GM23338 (cell line): ENCODE measurements around the gene EGFL6. TPM values are rescaled to one million over a fixed set of nuclear protein-coding genes. Genes with fewer than 3 reads are reported as not detected.
"Not testable (repeated sequence)": the region's sequence is repeated elsewhere in the genome, so short reads cannot be mapped to it uniquely, and the experiment has no call there.

Source experiments
- ATAC-seq: fragments of 200-7000 bp; cut with Tn5 transposase; 3 replicates; pipeline ENCODE4 v1.9.1; 2020
- DNase-seq: peaks from one replicate; pipeline ENCODE4 v3.0.0-alpha.2; 2015; ENCODE audit warnings: low spot score
- H2AFZ ChIP-seq: fragments of 200-600 bp; sonication (generic); 2 replicates; pipeline ENCODE4 v1.8.0; 2016; ENCODE audit warnings: antibody characterized with exemption, mild to moderate bottlenecking, moderate library complexity
- H3F3A ChIP-seq: fragments of 200-600 bp; sonication (generic); replicated peaks from 2 replicates; pipeline ENCODE4 v1.8.0; 2017; ENCODE audit warnings: antibody characterized with exemption, mixed run types, low read depth
- H3K27ac ChIP-seq: fragments of 200-600 bp; sonication (generic); 2 replicates; pipeline ENCODE4 v1.6.1; 2016; ENCODE audit warnings: low read depth
- H3K27me3 ChIP-seq: fragments of 200-600 bp; sonication (generic); 2 replicates; pipeline ENCODE4 v1.8.0; 2016; ENCODE audit warnings: mild to moderate bottlenecking, mixed run types, moderate library complexity; ENCODE audit not compliant: insufficient read depth
- H3K36me3 ChIP-seq: fragments of 200-600 bp; sonication (generic); 2 replicates; pipeline ENCODE4 v1.8.0; 2016; ENCODE audit warnings: mild to moderate bottlenecking; ENCODE audit not compliant: insufficient read depth
- H3K4me1 ChIP-seq: fragments of 200-600 bp; sonication (generic); 2 replicates; pipeline ENCODE4 v1.8.0; 2016; ENCODE audit warnings: mild to moderate bottlenecking, moderate library complexity; ENCODE audit not compliant: insufficient read depth
- H3K4me2 ChIP-seq: fragments of 200-600 bp; sonication (generic); 2 replicates; pipeline ENCODE4 v1.7.1; 2017; ENCODE audit warnings: mixed run types
- H3K4me3 ChIP-seq: fragments of 200-600 bp; sonication (generic); 2 replicates; pipeline ENCODE4 v1.6.1; 2016; ENCODE audit warnings: mixed run types
- H3K79me2 ChIP-seq: fragments of 200-600 bp; sonication (generic); replicated peaks from 2 replicates; pipeline ENCODE4 v1.8.0; 2017; ENCODE audit warnings: mild to moderate bottlenecking; ENCODE audit not compliant: insufficient read depth
- H3K9me2 ChIP-seq: fragments of 200-600 bp; sonication (generic); 2 replicates; pipeline ENCODE4 v1.8.0; 2017; ENCODE audit not compliant: insufficient read depth
- H4K20me1 ChIP-seq: fragments of 200-600 bp; sonication (generic); replicated peaks from 2 replicates; pipeline ENCODE4 v1.8.0; 2017; ENCODE audit warnings: mild to moderate bottlenecking; ENCODE audit not compliant: insufficient read depth
- H3K27ac Mint-ChIP-seq: 2 replicates; pipeline ENCODE4 v1.8.0; 2020; ENCODE audit warnings: inconsistent platforms, mild to moderate bottlenecking, moderate library complexity, mixed read lengths
- H3K27me3 Mint-ChIP-seq: 3 replicates; pipeline ENCODE4 v1.8.0; 2022; ENCODE audit warnings: low read depth, mild to moderate bottlenecking, moderate library complexity, mixed read lengths, inconsistent platforms; ENCODE audit not compliant: insufficient read depth, poor library complexity
- H3K36me3 Mint-ChIP-seq: 3 replicates; pipeline ENCODE4 v1.8.0; 2021; ENCODE audit warnings: low read depth, mild to moderate bottlenecking, inconsistent platforms, moderate library complexity, mixed read lengths
- H3K4me1 Mint-ChIP-seq: 3 replicates; pipeline ENCODE4 v1.8.0; 2020; ENCODE audit warnings: mild to moderate bottlenecking, inconsistent platforms, mixed read lengths
- H3K4me3 Mint-ChIP-seq: 3 replicates; pipeline ENCODE4 v1.8.0; 2021; ENCODE audit warnings: moderate library complexity, mild to moderate bottlenecking, inconsistent platforms, mixed read lengths
- H3K9me3 Mint-ChIP-seq: 3 replicates; pipeline ENCODE4 v1.8.0; 2020; ENCODE audit warnings: moderate library complexity, mild to moderate bottlenecking, inconsistent platforms, mixed read lengths
- CREB1 ChIP-seq: fragments of 250-450 bp; sonication (Bioruptor Pico); IDR thresholded peaks from 2 replicates; pipeline ENCODE4 v1.5.0; 2020; ENCODE audit warnings: low read depth, mild to moderate bottlenecking, moderate library complexity
- EZH2 ChIP-seq: fragments of 200-600 bp; sonication (generic); IDR thresholded peaks from one replicate; pipeline ENCODE4 v1.8.0; 2017; ENCODE audit warnings: antibody characterized with exemption, mild to moderate bottlenecking, low read depth; ENCODE audit not compliant: unreplicated experiment
- EZH2phosphoT487 ChIP-seq: fragments of 200-600 bp; sonication (generic); IDR thresholded peaks from one replicate; pipeline ENCODE4 v1.8.1; 2018; ENCODE audit warnings: antibody characterized with exemption; ENCODE audit not compliant: unreplicated experiment
- JUNB ChIP-seq: IDR thresholded peaks from one replicate; pipeline ENCODE4 v1.6.1; 2016; ENCODE audit warnings: antibody characterized with exemption; ENCODE audit not compliant: unreplicated experiment
- NANOG ChIP-seq: IDR thresholded peaks from 2 replicates; pipeline ENCODE4 v1.6.1; 2016; ENCODE audit warnings: antibody characterized with exemption, borderline replicate concordance
- POLR2AphosphoS5 ChIP-seq: IDR thresholded peaks from 2 replicates; pipeline ENCODE4 v1.6.1; 2016; ENCODE audit warnings: antibody characterized with exemption, low read depth
- ZNF114 ChIP-seq: fragments of 250-450 bp; sonication (Bioruptor Pico); IDR thresholded peaks from 2 replicates; pipeline ENCODE4 v1.5.0; 2020; ENCODE audit warnings: mild to moderate bottlenecking, moderate library complexity
- ZNF331 ChIP-seq: fragments of 250-450 bp; sonication (Bioruptor Pico); IDR thresholded peaks from 2 replicates; pipeline ENCODE4 v1.5.0; 2020; ENCODE audit warnings: low read depth, mild to moderate bottlenecking, moderate library complexity
- polyA plus RNA-seq: library from polyadenylated mRNA; unstranded; fragments of >200 nt; fragmentation: Nextera tagmentation; extraction: Ambion mirVana; gene quantifications from 2 replicates; pipeline ENCODE4 v1.2.1, GENCODE V29; 2016
- total RNA-seq: library from RNA; depleted of rRNA; stranded (reverse); fragments of >200 nt; shearing (Covaris generic); gene quantifications from 2 replicates; pipeline ENCODE4 v1.2.3, GENCODE V29; 2014
- TF ChIP-seq, protein P1 (sequence below): IDR thresholded peaks from 2 replicates; pipeline ENCODE4 v1.6.1; 2016; ENCODE audit warnings: antibody characterized with exemption
- TF ChIP-seq, protein P2 (sequence below): IDR thresholded peaks from one replicate; pipeline ENCODE4 v1.6.1; 2018; ENCODE audit warnings: antibody characterized with exemption; ENCODE audit not compliant: unreplicated experiment

Gene EGFL6
- total and polyA plus RNA-seq, 2 experiments from 2014 or later, result 1.2 to 2.6 TPM

DNA sequence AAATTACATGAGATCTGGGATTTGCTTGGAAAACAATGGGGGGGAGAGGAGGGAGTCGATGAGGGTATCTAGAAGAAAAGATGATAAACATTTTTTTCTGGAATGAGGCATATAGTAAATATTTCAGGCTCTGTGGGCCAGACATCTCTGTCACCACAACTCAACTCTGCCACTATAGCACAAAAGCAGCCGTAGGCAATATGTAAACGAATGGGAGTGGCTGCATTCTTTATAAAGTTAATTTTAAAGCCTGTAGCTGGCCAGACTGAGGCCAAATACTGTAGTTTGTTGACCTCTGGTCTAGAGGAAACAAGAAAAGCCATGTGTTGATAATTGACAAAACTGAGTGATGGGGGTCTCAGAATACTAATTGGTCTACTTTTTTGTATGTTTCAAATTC, 69.4 kb downstream of the EGFL6 start:
- Histone ChIP-seq H3K27ac (no peak overlapping the region), H3K4me2 (no peak overlapping the region), H3K4me1 (no peaks in the 10 kb centered on the region), H3K4me3 (no peak overlapping the region), H3K27me3 (no peaks in the 10 kb centered on the region), H2AFZ (no peak overlapping the region), H3K36me3 (no peaks in the 10 kb centered on the region), H3K79me2 (no peaks in the 10 kb centered on the region), H3F3A (no peaks in the 10 kb centered on the region), H3K9me2 (no peaks in the 10 kb centered on the region), H4K20me1 (no peaks in the 10 kb centered on the region)
- no peak overlapping the region for H3K4me3 Mint-ChIP-seq
- DNase-seq, result no peak
- peaks cover 23% of the 10 kb centered on the region for H3K9me3 Mint-ChIP-seq
- no peak for ATAC-seq
- H3K36me3 Mint-ChIP-seq, result peaks cover 11% of the 10 kb centered on the region; the same call in 2 of the 3 replicates
- H3K4me1 Mint-ChIP-seq, result no peaks in the 10 kb centered on the region
- peaks cover 1% of the 10 kb centered on the region for H3K27me3 Mint-ChIP-seq
- TF ChIP-seq ZNF114 (CRISPR knock-in tag) (no peak), NANOG (no peak), CREB1 (no peak), EZH2phosphoT487 (no peak), POLR2AphosphoS5 (no peak), ZNF331 (CRISPR knock-in tag) (no peak), EZH2 (no peak)
- no peak overlapping the region for H3K27ac Mint-ChIP-seq

DNA sequence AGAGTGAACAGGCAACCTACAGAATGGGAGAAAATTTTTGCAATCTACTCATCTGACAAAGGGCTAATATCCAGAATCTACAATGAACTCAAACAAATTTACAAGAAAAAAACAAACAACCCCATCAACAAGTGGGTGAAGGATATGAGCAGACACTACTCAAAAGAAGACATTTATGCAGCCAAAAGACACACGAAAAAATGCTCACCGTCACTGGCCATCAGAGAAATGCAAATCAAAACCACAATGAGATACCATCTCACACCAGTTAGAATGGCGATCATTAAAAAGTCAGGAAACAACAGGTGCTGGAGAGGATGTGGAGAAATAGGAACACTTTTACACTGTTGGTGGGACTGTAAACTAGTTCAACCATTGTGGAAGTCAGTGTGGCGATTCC, 72.3 kb downstream of the EGFL6 start:
- not testable (repeated sequence) for H3K4me1 ChIP-seq, H3K27ac Mint-ChIP-seq

DNA sequence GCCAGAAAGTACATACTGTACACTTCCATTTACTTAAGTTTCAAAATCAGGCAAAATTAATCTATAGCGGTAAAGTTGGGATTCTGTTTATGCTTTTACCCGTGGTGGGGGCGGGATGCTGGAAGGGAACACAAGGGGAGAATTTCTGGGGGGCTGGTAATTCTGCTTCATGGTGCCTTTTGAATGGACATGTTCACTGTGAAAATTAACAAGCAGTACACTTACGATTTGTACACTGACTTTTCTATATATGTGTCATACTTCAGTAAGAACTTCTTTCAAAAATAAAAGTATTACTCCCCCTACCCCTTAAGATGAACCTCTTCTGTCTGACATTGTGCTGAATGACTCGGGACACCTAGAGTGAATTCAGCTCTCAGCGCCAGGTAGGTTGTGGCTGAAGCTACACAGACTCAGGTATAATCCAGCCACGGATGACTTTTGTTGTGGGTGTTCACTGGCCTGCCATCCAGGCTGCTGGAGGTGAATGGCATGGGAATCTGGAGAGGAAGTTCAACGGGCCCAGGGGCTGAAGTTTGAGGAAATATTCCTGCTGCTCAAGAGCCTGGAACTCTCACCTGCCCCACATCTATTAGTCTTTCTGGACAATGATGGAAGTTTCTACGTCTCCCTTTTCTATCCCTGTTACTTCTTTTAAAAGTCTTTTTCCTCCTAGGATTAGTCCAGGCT, 76.2 kb downstream of the EGFL6 start:
- no peak for DNase-seq
- Mint-ChIP-seq H3K4me1 (peaks cover 8% of the 10 kb centered on the region; the same call in 2 of the 3 replicates), H3K9me3 (no peaks in the 10 kb centered on the region), H3K4me3 (no peak overlapping the region), H3K27ac (peak overlapping the region; percentile 79), H3K27me3 (no peaks in the 10 kb centered on the region), H3K36me3 (no peaks in the 10 kb centered on the region)
- no peaks in the 10 kb centered on the region for H3K4me1 ChIP-seq
- H3K4me2 ChIP-seq, result no peak overlapping the region
- H3K79me2 ChIP-seq, result no peaks in the 10 kb centered on the region
- peak overlapping the region; percentile 69 for H2AFZ ChIP-seq
- 0 out of 2 replicates have a peak overlapping the region, but pooled peaks have one; percentile 55 for H3K27ac ChIP-seq
- H4K20me1 ChIP-seq, result no peaks in the 10 kb centered on the region
- no peaks in the 10 kb centered on the region for H3K9me2 ChIP-seq
- no peak; the same call in 2 of the 3 replicates for ATAC-seq
- no peaks in the 10 kb centered on the region for H3K36me3 ChIP-seq
- H3K4me3 ChIP-seq, result no peak overlapping the region
- no peaks in the 10 kb centered on the region for H3K27me3 ChIP-seq
- H3F3A ChIP-seq, result no peaks in the 10 kb centered on the region
- TF ChIP-seq ZNF331 (CRISPR knock-in tag) (no peak), EZH2 (no peak), POLR2AphosphoS5 (no peak), JUNB (no peak), ZNF114 (CRISPR knock-in tag) (no peak)
- TF ChIP-seq, protein P1, sequence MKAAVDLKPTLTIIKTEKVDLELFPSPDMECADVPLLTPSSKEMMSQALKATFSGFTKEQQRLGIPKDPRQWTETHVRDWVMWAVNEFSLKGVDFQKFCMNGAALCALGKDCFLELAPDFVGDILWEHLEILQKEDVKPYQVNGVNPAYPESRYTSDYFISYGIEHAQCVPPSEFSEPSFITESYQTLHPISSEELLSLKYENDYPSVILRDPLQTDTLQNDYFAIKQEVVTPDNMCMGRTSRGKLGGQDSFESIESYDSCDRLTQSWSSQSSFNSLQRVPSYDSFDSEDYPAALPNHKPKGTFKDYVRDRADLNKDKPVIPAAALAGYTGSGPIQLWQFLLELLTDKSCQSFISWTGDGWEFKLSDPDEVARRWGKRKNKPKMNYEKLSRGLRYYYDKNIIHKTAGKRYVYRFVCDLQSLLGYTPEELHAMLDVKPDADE, result no peak
- TF ChIP-seq, protein P2, sequence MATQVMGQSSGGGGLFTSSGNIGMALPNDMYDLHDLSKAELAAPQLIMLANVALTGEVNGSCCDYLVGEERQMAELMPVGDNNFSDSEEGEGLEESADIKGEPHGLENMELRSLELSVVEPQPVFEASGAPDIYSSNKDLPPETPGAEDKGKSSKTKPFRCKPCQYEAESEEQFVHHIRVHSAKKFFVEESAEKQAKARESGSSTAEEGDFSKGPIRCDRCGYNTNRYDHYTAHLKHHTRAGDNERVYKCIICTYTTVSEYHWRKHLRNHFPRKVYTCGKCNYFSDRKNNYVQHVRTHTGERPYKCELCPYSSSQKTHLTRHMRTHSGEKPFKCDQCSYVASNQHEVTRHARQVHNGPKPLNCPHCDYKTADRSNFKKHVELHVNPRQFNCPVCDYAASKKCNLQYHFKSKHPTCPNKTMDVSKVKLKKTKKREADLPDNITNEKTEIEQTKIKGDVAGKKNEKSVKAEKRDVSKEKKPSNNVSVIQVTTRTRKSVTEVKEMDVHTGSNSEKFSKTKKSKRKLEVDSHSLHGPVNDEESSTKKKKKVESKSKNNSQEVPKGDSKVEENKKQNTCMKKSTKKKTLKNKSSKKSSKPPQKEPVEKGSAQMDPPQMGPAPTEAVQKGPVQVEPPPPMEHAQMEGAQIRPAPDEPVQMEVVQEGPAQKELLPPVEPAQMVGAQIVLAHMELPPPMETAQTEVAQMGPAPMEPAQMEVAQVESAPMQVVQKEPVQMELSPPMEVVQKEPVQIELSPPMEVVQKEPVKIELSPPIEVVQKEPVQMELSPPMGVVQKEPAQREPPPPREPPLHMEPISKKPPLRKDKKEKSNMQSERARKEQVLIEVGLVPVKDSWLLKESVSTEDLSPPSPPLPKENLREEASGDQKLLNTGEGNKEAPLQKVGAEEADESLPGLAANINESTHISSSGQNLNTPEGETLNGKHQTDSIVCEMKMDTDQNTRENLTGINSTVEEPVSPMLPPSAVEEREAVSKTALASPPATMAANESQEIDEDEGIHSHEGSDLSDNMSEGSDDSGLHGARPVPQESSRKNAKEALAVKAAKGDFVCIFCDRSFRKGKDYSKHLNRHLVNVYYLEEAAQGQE, result no peak

More for the DNA sequence above, 72.3 kb downstream of the EGFL6 start:
- not testable (repeated sequence) for H3K27me3 Mint-ChIP-seq, H3K4me3 ChIP-seq, H3K27me3 ChIP-seq, H3K27ac ChIP-seq, H3K36me3 ChIP-seq, H3K4me3 Mint-ChIP-seq, H3K36me3 Mint-ChIP-seq, H3K4me2 ChIP-seq, H4K20me1 ChIP-seq, H3K9me2 ChIP-seq, H2AFZ ChIP-seq, ATAC-seq, DNase-seq, H3F3A ChIP-seq, H3K79me2 ChIP-seq, H3K4me1 Mint-ChIP-seq
- peaks cover 11% of the 10 kb centered on the region for H3K9me3 Mint-ChIP-seq
